ENCODE results near the gene FOXP1. TPM values are rescaled to one million over a fixed set of nuclear protein-coding genes. Genes with fewer than 3 reads are reported as not detected.

FOXP1 gene
- total and polyA plus RNA-seq, 4 donors, result 4.9 to 35.4 (median 32.0) TPM

DNA sequence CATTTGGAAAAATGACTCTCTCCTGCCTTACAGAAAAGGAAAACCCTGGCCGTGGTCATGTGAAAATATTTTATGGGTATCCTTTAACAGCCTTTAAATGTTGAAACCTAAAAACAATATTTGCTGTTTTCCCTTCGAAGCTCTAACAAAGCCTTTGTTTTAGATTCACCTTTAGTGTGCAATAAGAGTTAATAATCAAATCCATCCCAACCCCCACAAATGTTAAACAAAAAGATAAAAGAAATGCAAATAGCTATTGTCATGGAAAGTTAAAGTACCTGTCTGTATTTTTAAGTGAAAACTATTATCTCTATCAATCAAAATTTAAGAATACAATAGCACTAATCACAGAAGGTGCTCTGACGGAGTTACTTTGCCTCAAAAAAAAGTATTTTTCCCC is 279.3 kb downstream of the FOXP1 start (continued):
- TF ChIP-seq CTCF (IDR thresholded peaks at IDR 0.05; ENCODE audit: low read depth, low read length, missing input control), result no peak

- TF ChIP-seq RAD21 (IDR thresholded peaks at IDR 0.05) (no peak), EGR1 (IDR thresholded peaks at IDR 0.05; ENCODE audit: low read depth in 2 of 2) (no peak), FOXA2 (IDR thresholded peaks at IDR 0.05) (no peak), NR2F2 (IDR thresholded peaks at IDR 0.05) (no peak), SP1 (IDR thresholded peaks at IDR 0.05) (no peak), YY1 (IDR thresholded peaks at IDR 0.05) (no peak), HNF4A (conservative IDR thresholded peaks at IDR 0.05) (no peak), MAX (IDR thresholded peaks at IDR 0.05) (no peak), FOXA1 (IDR thresholded peaks at IDR 0.05) (no peak)
- TF ChIP-seq, protein P1, sequence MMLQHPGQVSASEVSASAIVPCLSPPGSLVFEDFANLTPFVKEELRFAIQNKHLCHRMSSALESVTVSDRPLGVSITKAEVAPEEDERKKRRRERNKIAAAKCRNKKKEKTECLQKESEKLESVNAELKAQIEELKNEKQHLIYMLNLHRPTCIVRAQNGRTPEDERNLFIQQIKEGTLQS (IDR thresholded peaks at IDR 0.05), result no peak
- no peaks in the 10 kb centered on the region for H3K36me3 ChIP-seq (ENCODE audit: control insufficient read depth in 4 of 4, insufficient read depth in 3 of 4, low read depth in 1 of 4, low read length in 3 of 4)
- no peak overlapping the region for H3K4me3 ChIP-seq (ENCODE audit: low read depth in 1 of 3, low read length in 3 of 3)
- no peaks in the 10 kb centered on the region for H3K27me3 ChIP-seq (ENCODE audit: control insufficient read depth in 4 of 4, insufficient read depth in 4 of 4, low read length in 3 of 4)
- 64% methylated on average over 6 of the region's 6 CpGs for WGBS
- H3K27ac ChIP-seq (ENCODE audit: low read depth in 1 of 2, low read length in 2 of 2), result no peak overlapping the region
- no peak overlapping the region for H3K9ac ChIP-seq (ENCODE audit: low read depth in 1 of 2, low read length in 2 of 2)
- DNase-seq (ENCODE audit: low spot score), result no peak
- peaks cover 2 to 32% (median 14%) of the 10 kb centered on the region in 4 donors for H3K4me1 ChIP-seq (ENCODE audit: control insufficient read depth in 4 of 4, insufficient read depth in 4 of 4, low read length in 3 of 4)
- H3K9me3 ChIP-seq (ENCODE audit: control insufficient read depth in 4 of 4, low read length in 3 of 4), result no peaks in the 10 kb centered on the region
Observed at GRCh38 chr3:71303627-71304200, 279.8 kb downstream of the FOXP1 start.

DNA sequence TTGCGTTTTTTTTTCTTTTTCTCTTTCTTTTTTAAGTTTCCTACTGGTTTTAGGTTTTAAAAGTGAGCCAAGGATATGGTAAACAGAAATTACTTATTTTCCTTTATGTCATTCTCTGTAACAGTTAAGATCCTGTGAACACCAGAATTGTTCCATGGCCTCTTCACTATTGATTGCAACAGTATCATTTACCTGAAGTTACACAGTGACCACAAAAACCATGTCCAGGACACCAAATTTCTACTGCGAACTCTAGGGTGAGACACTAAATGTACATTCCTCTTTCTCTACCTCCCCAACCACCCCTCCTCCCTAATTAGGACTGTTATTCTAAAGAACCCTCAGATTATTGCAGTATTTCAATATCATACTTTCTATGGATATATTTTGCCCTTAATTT is 280.9 kb downstream of the FOXP1 start:
- TF ChIP-seq GABPA (IDR thresholded peaks at IDR 0.05 in 1 of 2, conservative IDR thresholded peaks at IDR 0.05 in 1 of 2), result no peak
- TF ChIP-seq YY1 (IDR thresholded peaks at IDR 0.05), result peak; percentile 26
- no peak for TF ChIP-seq ZBTB33 (IDR thresholded peaks at IDR 0.05)
- no peak for TF ChIP-seq CTCF (IDR thresholded peaks at IDR 0.05; ENCODE audit: low read depth, low read length, missing input control)
- TF ChIP-seq, protein P1 (IDR thresholded peaks at IDR 0.05), result no peak
- no peak for TF ChIP-seq HNF4G (IDR thresholded peaks at IDR 0.05)
- peak in 1 of 2 donors; percentile 5 for TF ChIP-seq RXRA (IDR thresholded peaks at IDR 0.05)
- no peak for TF ChIP-seq MAX (IDR thresholded peaks at IDR 0.05)
- TF ChIP-seq REST (IDR thresholded peaks at IDR 0.05), result no peak
- no peak for TF ChIP-seq FOXA2 (IDR thresholded peaks at IDR 0.05)
- peak; percentile 13 to 37 for TF ChIP-seq RAD21 (IDR thresholded peaks at IDR 0.05)
- no peak for TF ChIP-seq JUND (IDR thresholded peaks at IDR 0.05)
- no peak for TF ChIP-seq TAF1 (conservative IDR thresholded peaks at IDR 0.05)
- no peak for TF ChIP-seq EGR1 (IDR thresholded peaks at IDR 0.05; ENCODE audit: low read depth in 2 of 2)
- no peak for TF ChIP-seq SP1 (IDR thresholded peaks at IDR 0.05)
- TF ChIP-seq HNF4A (conservative IDR thresholded peaks at IDR 0.05), result no peak
- no peak for TF ChIP-seq NR2F2 (IDR thresholded peaks at IDR 0.05)
- 54% methylated on average over 2 of the region's 2 CpGs for WGBS
- Histone ChIP-seq H3K4me3 (ENCODE audit: low read depth in 1 of 3, low read length in 3 of 3) (no peak overlapping the region), H3K9me3 (ENCODE audit: control insufficient read depth in 4 of 4, low read length in 3 of 4) (no peaks in the 10 kb centered on the region), H3K36me3 (ENCODE audit: control insufficient read depth in 4 of 4, insufficient read depth in 3 of 4, low read depth in 1 of 4, low read length in 3 of 4) (peaks cover 0 to 1% (median 0%) of the 10 kb centered on the region in 4 donors), H3K27ac (ENCODE audit: low read depth in 1 of 2, low read length in 2 of 2) (no peak overlapping the region), H3K4me1 (ENCODE audit: control insufficient read depth in 4 of 4, insufficient read depth in 4 of 4, low read length in 3 of 4) (peaks cover 2 to 32% (median 14%) of the 10 kb centered on the region in 4 donors), H3K27me3 (ENCODE audit: control insufficient read depth in 4 of 4, insufficient read depth in 4 of 4, low read length in 3 of 4) (no peaks in the 10 kb centered on the region), H3K9ac (ENCODE audit: low read depth in 1 of 2, low read length in 2 of 2) (no peak overlapping the region)
- DNase-seq (ENCODE audit: low spot score), result no peak
